Keratinocyte (primary cell): ENCODE measurements around the gene NECTIN1. TPM values are rescaled to one million over a fixed set of nuclear protein-coding genes. Genes with fewer than 3 reads are reported as not detected.

Source experiments
- DNase-seq: peaks from one replicate; pipeline ENCODE4 v3.0.0-alpha.2; 2011; ENCODE audit warnings: low read depth, missing footprints, low spot score
- FAIRE-seq: peaks from 2 replicates; lab custom pipeline; 2011; peaks lifted over from hg19 to GRCh38; lab: Jason Lieb, UNC
- H2AFZ ChIP-seq: 2 replicates; pipeline ENCODE4 v1.6.0; 2012; ENCODE audit warnings: low read length, control low read depth, inconsistent platforms; ENCODE audit not compliant: control insufficient read depth
- H3K27ac ChIP-seq: 2 replicates; pipeline ENCODE4 v1.5.1; 2011; ENCODE audit warnings: low read length; ENCODE audit not compliant: control insufficient read depth, insufficient read depth
- H3K27me3 ChIP-seq: 3 replicates; pipeline ENCODE4 v1.6.0; 2011; ENCODE audit warnings: low read length; ENCODE audit not compliant: control insufficient read depth, insufficient read depth; ENCODE audit errors: extremely low read depth
- H3K36me3 ChIP-seq, 2 experiments: 2 replicates in 1 of 2; 3 replicates in 1 of 2; pipeline ENCODE4 v1.5.1; 2011; ENCODE audit warnings: low read length in 2 of 2, mild to moderate bottlenecking in 1 of 2; ENCODE audit not compliant: control insufficient read depth in 2 of 2, insufficient read depth in 2 of 2; ENCODE audit errors: extremely low read depth in 1 of 2
- H3K4me1 ChIP-seq: 3 replicates; pipeline ENCODE4 v1.5.1; 2011; ENCODE audit warnings: low read length; ENCODE audit not compliant: control insufficient read depth, insufficient read depth; ENCODE audit errors: extremely low read depth
- H3K4me2 ChIP-seq: 3 replicates; pipeline ENCODE4 v1.6.0; 2011; ENCODE audit warnings: low read depth, low read length; ENCODE audit not compliant: control insufficient read depth, insufficient read depth; ENCODE audit errors: extremely low read depth
- H3K4me3 ChIP-seq, 3 experiments: fragments of 200-600 bp in 1 of 3; sonication (generic) in 1 of 3; 2 replicates in 2 of 3; 3 replicates in 1 of 3; pipeline ENCODE4 v1.5.1; 2011 to 2016; ENCODE audit warnings: low read length in 3 of 3, mild to moderate bottlenecking in 3 of 3, control low read depth in 2 of 3, inconsistent platforms in 1 of 3, low read depth in 1 of 3, mixed read lengths in 1 of 3, mixed run types in 1 of 3, moderate library complexity in 1 of 3; ENCODE audit not compliant: control insufficient read depth in 2 of 3, insufficient read depth in 2 of 3; ENCODE audit errors: extremely low read depth in 1 of 3
- H3K79me2 ChIP-seq: 2 replicates; pipeline ENCODE4 v1.6.0; 2012; ENCODE audit warnings: low read length; ENCODE audit not compliant: control insufficient read depth, insufficient read depth
- H3K9ac ChIP-seq: 3 replicates; pipeline ENCODE4 v1.6.0; 2011; ENCODE audit warnings: low read length; ENCODE audit not compliant: control insufficient read depth, insufficient read depth; ENCODE audit errors: extremely low read depth
- H3K9me1 ChIP-seq: 3 replicates; pipeline ENCODE4 v1.6.0; 2011; ENCODE audit warnings: low read length; ENCODE audit not compliant: control insufficient read depth, insufficient read depth; ENCODE audit errors: extremely low read depth
- H3K9me3 ChIP-seq: 2 replicates; pipeline ENCODE4 v1.5.1; 2012; ENCODE audit warnings: low read depth, low read length; ENCODE audit not compliant: control insufficient read depth
- H4K20me1 ChIP-seq: 3 replicates; pipeline ENCODE4 v1.6.0; 2011; ENCODE audit warnings: low read length; ENCODE audit not compliant: control insufficient read depth, insufficient read depth; ENCODE audit errors: extremely low read depth
- EZH2 ChIP-seq: IDR thresholded peaks from one replicate; pipeline ENCODE4 v1.6.1; 2012; ENCODE audit warnings: inconsistent platforms, mild to moderate bottlenecking, low read length, moderate library complexity
- dilution Hi-C: fragments of 300-500 bp; cut with MboI; formaldehyde crosslinking; loops from one replicate; pipeline ENCODE4 v1.7.0; 2020; ENCODE audit warnings: low sequenced_read_pairs; ENCODE audit not compliant: extremely low pct_ligation_motif_present
- polyA plus RNA-seq, 5 experiments: library from polyadenylated mRNA; depleted of rRNA in 3 of 5; stranded (reverse) in 3 of 5; stranded (forward) in 1 of 5; unstranded in 1 of 5; fragments of >200 nt; gene quantifications; 1 replicate in 1 of 5; 2 replicates in 3 of 5; 3 replicates in 1 of 5; pipeline versions ENCODE4 v1.2.1 to v1.2.3, GENCODE V29; 2011 to 2012; ENCODE audit warnings: missing spikeins in 2 of 5, low read depth in 1 of 5, low replicate concordance in 1 of 5
- TF ChIP-seq, protein P1 (sequence below), 3 experiments: IDR thresholded peaks in 1 of 3; conservative IDR thresholded peaks in 1 of 3; optimal IDR thresholded peaks in 1 of 3; 2 replicates in 2 of 3; 3 replicates in 1 of 3; pipeline versions ENCODE3 to v1.5.1; 2011; ENCODE audit warnings: low read length in 3 of 3, mild to moderate bottlenecking in 3 of 3, moderate library complexity in 2 of 3, control low read depth in 1 of 3, inconsistent platforms in 1 of 3; ENCODE audit not compliant: insufficient read depth in 2 of 3; ENCODE audit errors: extremely low read depth in 1 of 3

NECTIN1 gene
- polyA plus RNA-seq, 1 donor (not counting 4 experiments of a cell fraction or from before 2014, with no cell fraction given): 37.5 TPM

DNA sequence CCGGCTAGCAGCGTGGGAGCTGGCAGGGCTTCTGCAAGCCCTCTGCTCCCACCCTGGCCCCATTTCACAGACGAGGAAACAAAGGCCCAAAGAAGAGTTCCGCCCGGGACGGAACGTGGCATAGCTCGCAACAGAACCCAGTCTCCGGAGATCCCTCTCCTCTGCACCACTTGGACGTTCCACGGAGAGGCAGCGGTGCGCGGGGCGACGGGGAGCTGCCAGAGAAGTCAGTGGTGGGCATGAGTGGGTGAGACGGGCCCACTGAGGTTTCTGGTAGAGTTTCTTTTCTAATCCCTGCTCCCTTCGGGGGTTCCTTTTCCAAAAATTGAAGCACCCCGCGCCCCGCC, 554 bp upstream of the NECTIN1 start:
- Histone ChIP-seq H3K4me3 (peak overlapping the region; percentile 69 to 93 (median 90)), H3K4me2 (peak overlapping the region; percentile 92), H3K27ac (no peak overlapping the region), H3K4me1 (peaks cover 31% of the 10 kb centered on the region), H3K27me3 (no peaks in the 10 kb centered on the region), H3K9me3 (no peaks in the 10 kb centered on the region), H3K9me1 (no peaks in the 10 kb centered on the region), H3K36me3 (peaks cover 3 to 6% of the 10 kb centered on the region in 2 experiments), H2AFZ (peak overlapping the region; percentile 53), H3K79me2 (peaks cover 39% of the 10 kb centered on the region), H4K20me1 (peaks cover 7% of the 10 kb centered on the region), H3K9ac (peak overlapping the region; percentile 86)
- no peak for TF ChIP-seq EZH2
- TF ChIP-seq, protein P1, sequence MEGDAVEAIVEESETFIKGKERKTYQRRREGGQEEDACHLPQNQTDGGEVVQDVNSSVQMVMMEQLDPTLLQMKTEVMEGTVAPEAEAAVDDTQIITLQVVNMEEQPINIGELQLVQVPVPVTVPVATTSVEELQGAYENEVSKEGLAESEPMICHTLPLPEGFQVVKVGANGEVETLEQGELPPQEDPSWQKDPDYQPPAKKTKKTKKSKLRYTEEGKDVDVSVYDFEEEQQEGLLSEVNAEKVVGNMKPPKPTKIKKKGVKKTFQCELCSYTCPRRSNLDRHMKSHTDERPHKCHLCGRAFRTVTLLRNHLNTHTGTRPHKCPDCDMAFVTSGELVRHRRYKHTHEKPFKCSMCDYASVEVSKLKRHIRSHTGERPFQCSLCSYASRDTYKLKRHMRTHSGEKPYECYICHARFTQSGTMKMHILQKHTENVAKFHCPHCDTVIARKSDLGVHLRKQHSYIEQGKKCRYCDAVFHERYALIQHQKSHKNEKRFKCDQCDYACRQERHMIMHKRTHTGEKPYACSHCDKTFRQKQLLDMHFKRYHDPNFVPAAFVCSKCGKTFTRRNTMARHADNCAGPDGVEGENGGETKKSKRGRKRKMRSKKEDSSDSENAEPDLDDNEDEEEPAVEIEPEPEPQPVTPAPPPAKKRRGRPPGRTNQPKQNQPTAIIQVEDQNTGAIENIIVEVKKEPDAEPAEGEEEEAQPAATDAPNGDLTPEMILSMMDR (optimal IDR thresholded peaks at IDR 0.05 in 1 of 3, IDR thresholded peaks at IDR 0.05 in 1 of 3, conservative IDR thresholded peaks at IDR 0.05 in 1 of 3; ENCODE audit: extremely low read depth in 1 of 3, insufficient read depth in 2 of 3, low read length in 3 of 3): no peak
- dilution Hi-C loops: no loop called here
- DNase-seq (no peak), FAIRE-seq (no peak)

DNA sequence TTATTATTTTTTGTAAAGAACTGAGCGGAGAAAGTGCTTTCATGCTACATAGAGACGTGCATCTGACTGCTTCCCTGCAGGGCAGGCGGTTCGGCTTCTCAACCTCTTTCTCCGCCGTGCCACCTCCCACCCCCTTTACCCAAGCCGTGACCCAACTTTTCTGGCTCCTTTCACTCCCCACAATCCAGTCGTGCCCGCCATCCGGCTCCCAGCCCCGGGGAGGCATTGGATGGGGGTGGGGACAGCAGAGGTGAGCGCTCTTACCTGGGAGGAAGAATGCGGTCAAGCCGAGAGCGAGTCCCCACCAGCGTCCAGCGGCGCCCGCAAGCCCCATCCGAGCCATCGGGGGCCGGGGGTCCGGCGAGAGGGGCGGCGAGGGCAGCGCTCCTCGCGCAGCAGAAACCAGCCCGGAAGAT, 781 bp downstream of the NECTIN1 start:
- no peaks in the 10 kb centered on the region for H3K9me3 ChIP-seq
- H4K20me1 ChIP-seq: peaks cover 17% of the 10 kb centered on the region
- DNase-seq (no peak), FAIRE-seq (no peak)
- H3K4me3 ChIP-seq: peak overlapping the region; percentile 90 to 93 (median 93)
- peak overlapping the region; percentile 86 for H3K9ac ChIP-seq
- H3K79me2 ChIP-seq: peaks cover 53% of the 10 kb centered on the region
- H2AFZ ChIP-seq: no peak overlapping the region
- H3K36me3 ChIP-seq: peaks cover 3 to 12% of the 10 kb centered on the region in 2 experiments
- no peaks in the 10 kb centered on the region for H3K9me1 ChIP-seq
- TF ChIP-seq EZH2: no peak
- TF ChIP-seq, protein P1 (optimal IDR thresholded peaks at IDR 0.05 in 1 of 3, IDR thresholded peaks at IDR 0.05 in 1 of 3, conservative IDR thresholded peaks at IDR 0.05 in 1 of 3; ENCODE audit: extremely low read depth in 1 of 3, insufficient read depth in 2 of 3, low read length in 3 of 3): no peak
- H3K27ac ChIP-seq: peak overlapping the region; percentile 77
- no peaks in the 10 kb centered on the region for H3K27me3 ChIP-seq
- dilution Hi-C loops: no loop called here
- H3K4me2 ChIP-seq: peak overlapping the region; percentile 96
- H3K4me1 ChIP-seq: peaks cover 41% of the 10 kb centered on the region
